GM18861 (cell line): ENCODE measurements around the gene RPL4.
"Not testable (repeated sequence)": the region's sequence is repeated elsewhere in the genome, so short reads cannot be mapped to it uniquely, and the experiment has no call there.

ENCODE experiments used
- ATAC-seq: cut with Tn5 transposase; IDR thresholded peaks from one replicate; pipeline ENCODE4 v1.9.1; 2021; ENCODE audit not compliant: unreplicated experiment

Gene RPL4

GRCh38 chr15:66494262-66494661, 10.4 kb downstream of the RPL4 start:
- ATAC-seq = no peak

GRCh38 chr15:66491846-66492245, 12.8 kb downstream of the RPL4 start:
- ATAC-seq = no peak

- ATAC-seq = no peak
These were observed 15.4 kb downstream of the RPL4 start for GRCh38 chr15:66489179-66489791.

- ATAC-seq = no peak
These were observed 16.1 kb downstream of the RPL4 start for GRCh38 chr15:66488525-66488924.

GRCh38 chr15:66486887-66487286, 17.8 kb downstream of the RPL4 start:
- ATAC-seq = no peak

DNA sequence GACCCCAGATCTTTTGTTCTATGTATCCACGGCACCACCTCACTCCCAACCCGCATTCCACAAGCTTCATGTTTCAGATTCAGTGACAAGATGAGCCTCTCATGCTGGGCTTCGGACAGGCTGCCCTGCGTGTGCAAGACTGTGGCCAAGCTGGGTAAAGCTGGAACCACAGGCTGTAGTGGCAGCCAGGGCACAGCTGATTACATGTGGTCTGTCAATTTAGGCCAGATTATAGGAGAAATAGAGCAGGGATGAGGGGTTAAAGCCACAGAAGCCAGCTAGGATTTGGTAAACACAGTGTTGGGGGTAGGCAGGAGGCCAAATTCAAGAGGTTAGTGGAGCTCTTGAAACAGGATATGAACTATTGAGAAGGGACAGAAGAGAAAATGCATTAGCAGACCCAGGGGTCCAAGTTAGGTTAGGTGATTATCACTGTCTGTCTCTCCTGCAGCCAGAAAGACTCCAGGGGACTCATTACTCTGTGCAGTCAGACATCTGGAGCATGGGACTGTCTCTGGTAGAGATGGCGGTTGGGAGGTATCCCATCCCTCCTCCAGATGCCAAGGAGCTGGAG, 20.0 kb downstream of the RPL4 start:
- ATAC-seq = no peak

GRCh38 chr15:66483131-66483566, 21.5 kb downstream of the RPL4 start:
- no peak for ATAC-seq

- ATAC-seq = no peak
These were observed 22.1 kb downstream of the RPL4 start for GRCh38 chr15:66482539-66482938.

DNA sequence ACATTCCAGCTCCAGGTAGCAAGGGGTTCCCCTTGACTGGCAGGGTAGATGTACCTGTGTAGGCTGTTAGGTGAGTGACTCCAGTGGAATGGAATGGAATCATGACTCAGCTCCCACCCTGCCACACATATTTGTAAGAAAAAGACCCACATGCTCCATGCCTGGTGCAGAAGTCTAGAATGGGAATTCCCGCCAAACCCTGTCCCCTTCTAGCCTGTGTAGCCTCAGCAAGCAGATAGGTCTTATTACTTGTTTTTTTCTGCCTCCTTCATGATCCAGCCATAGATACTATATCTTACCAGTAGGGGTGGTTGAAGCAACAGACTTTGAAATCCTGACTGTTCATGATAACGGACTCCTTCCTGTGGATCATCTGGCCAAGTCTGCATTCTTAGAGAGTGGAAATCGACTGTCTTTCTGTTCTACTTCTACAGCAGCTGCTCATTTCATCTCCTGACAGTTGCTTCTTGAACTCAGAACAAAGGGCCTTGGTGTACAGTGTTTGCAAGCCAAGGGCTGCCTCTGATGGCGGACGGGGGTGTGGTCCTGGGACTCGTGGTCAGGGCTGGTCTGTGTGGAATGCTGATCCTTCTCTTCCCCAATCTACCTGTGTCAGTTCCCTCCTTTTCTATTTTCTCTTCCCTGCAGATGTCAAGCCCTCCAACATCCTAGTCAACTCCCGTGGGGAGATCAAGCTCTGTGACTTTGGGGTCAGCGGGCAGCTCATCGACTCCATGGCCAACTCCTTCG, 23.4 kb downstream of the RPL4 start:
- no peak for ATAC-seq

DNA sequence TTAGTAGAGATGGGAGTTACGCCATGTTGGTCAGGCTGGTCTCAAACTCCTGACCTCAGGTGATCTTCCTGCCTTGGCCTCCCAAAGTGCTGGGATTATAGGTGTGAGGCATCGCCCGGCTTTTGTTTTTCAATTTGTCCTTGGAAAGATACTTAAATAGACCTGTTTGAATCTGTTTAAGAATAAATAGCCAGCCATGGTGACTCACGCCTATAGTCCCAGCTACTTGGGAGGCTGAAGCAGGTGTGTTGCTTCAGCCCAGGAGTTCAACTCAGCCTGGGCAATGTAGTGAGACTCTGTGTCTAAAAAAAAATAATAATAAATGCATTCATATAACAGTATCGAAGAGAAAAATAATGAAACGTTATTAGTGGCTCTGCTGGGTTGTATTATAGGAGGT, 24.4 kb downstream of the RPL4 start:
- ATAC-seq = no peak

DNA sequence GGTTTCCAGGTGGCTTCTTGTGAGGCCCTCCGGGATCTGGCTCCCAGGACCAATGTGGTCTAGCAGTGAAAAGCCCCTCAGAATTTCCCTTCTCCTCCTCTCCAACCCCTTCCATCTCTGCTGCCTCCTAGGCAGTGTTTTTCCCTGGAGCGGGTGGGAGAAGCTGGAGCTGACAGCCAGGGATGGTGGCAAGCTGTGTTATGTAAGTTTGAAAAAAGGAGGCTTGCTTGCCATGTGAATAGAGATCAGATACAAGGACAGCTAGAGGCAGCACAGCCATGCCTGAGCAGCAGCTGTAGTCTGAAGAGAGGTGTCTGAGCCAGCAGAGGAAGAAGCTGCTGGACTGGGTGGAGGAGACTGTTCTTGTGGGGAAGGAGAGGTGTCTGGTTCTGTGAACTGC, 27.6 kb downstream of the RPL4 start:
- ATAC-seq = no peak

DNA sequence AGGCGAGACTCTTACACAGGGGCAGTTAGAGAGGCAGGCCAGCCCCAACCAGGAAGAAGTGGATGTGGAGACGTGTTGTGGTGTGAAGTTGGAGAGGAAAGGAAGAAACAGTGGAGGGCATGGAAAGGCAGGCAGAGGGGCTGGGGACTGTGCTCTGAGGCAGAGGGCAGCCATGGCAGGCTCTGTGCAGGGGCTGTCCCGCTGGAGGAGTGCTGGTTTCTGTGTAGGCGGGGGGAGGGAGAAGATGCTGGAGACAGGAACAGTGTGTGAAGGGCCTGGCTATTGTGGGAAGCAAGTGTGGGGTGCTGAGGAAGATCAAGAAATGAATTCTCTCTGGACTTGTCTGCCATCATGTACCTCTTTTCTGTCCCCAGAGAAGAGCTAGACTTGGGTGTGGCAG, 28.1 kb downstream of the RPL4 start:
- no peak for ATAC-seq

GRCh38 chr15:66474963-66475362, 29.7 kb downstream of the RPL4 start:
- no peak for ATAC-seq

DNA sequence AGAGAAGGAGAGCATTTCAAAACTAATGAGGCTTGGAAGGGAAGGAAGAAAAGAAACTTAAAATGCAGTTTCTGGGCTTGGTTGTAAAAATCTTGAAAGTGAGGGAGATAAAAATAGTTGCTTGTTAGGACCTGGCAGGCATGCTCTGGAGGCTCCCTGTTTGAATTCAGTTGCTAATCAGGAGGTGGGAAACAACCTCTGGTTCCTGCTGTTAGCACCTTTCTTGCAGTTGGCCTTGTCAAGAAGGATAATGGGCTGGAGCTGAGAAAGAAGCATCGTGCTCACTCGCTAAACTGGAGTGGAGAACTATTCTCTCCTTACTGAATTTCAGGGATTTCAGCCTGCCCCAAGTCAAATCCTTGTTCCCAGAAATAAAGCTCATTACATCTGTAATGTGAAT, 30.5 kb downstream of the RPL4 start:
- no peak for ATAC-seq

DNA sequence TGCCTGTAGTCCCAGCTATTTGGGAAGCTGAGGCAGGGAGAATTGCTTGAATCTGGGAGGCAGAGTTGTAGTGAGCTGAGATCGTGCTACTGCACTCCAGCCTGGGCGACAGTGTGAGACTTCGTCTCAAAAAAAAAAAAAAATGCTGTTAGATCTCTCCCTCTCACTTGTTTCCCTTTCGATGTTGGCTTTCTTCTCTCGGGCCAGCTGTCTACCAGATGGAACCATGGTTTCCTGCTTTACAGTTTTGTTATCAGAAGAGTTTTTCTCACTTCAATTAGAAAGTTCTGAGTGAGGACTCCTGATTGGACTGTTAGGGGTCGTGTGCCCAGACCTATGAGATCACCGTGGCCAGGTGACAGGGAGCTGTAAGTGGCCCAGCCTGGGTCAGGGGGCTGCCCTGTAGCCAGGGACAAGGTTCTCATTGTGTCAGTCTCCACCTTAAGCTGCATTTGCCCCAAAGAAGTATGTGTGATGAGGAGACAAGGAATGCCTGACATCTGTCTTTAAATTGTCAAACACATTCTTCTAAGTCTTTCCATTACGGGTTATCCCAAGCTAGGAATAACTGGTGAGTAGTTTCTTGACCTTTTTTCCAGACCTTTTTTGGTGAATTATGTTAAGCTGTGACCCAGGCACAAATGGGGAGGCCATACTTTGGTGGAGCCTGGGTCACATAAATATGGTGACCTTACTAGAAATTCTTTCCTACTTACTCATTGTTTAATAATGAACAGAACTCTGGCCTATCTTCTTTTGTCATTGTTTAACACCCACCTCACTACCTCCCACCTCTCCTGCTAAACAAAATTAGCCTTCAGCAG, 32.3 kb downstream of the RPL4 start:
- peak; percentile 80 for ATAC-seq

DNA sequence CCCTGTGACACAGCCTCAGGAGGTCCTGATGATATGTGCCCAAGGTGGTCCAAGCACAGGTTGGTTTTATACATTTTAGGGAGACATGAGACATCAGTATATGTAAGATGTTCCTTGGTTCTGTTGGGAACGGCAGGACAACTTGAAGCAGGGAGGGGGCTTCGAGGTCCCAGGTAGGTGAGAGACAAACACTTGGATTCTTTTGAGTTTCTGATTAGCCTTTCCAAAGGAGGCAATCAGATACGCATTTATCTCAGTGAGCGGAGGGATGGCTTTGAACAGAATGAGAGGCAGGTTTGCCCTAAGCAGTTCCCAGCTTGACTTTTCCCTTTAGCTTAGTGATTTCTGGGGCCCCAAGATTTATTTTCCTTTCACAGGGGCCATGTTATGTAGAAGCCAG, 33.8 kb downstream of the RPL4 start:
- ATAC-seq = not testable (repeated sequence)

- not testable (repeated sequence) for ATAC-seq
These were observed 37.3 kb downstream of the RPL4 start for GRCh38 chr15:66467162-66468040.

DNA sequence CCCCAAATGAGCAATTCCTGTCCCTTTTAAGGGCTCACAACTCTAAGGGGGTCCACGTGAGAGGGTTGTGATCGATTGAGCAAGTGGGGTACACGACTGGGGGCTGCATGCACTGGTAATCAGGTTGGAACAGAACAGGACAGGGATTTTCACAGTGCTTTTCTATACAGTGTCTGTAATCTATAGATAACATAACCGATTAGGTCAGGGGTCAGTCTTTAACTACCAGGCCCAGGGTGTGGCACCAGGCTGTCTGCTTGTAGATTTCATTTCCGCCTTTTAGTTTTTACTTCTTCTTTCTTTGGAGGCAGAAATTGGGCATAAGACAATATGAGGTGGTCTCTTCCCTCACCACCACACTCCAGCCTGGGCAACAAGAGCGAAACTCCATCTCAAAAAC, 39.4 kb downstream of the RPL4 start:
- ATAC-seq = not testable (repeated sequence)

DNA sequence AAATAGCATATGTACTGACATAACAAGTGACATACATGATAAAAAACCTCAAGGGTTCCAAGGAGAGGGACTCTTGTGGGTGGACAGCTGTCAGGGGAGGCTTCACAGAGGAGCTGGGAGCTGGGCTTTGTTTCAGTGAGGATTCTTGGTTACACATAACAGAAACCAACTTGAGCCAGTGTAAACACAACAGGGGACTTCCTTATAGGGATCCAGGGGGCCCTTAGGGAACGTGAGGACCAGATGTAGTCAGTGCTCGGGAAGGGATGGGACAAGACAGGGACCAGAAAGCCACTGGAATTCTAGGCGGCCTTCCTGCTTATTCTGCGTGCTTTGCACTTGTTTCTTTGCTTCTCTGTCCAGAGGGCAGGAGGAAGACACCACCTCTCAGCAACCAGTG, 42.0 kb downstream of the RPL4 start:
- no peak for ATAC-seq

GRCh38 chr15:66461917-66462316, 42.7 kb downstream of the RPL4 start:
- ATAC-seq = no peak

DNA sequence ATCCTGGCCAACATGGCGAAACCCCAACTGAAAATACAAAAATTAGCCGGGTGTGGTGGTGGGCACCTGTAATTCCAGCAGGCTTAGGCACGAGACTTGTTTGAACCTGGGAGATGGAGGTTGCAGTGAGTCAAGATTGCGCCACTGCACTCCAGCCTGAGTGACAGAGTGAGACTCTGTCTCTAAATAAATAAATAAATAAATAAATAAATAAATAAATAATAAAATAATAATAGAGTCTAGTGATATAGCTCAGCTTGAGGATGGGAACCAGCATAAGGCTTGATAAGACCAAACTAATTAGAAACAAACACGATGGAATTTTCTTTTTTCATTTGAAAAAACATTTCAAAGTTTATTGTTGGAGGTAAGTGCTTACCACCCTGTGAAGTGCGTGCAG, 43.4 kb downstream of the RPL4 start:
- not testable (repeated sequence) for ATAC-seq
